Measurements from ENCODE around the gene CCDC183. TPM values are rescaled to one million over a fixed set of nuclear protein-coding genes. Genes with fewer than 3 reads are reported as not detected.

Gene CCDC183
- total RNA-seq, 2 donors from 2014 or later: 3.3 to 14.5 TPM

- Histone ChIP-seq H3K36me3 (replicated peaks in 1 of 2; ENCODE audit: insufficient read depth in 1 of 2, low read depth in 2 of 2) (no peaks in the 10 kb centered on the region), H3K4me3 (no peak overlapping the region), H3K4me1 (peaks cover 45% of the 10 kb centered on the region), H3K27ac (peak overlapping the region; percentile 64 to 84 (median 66)), H3K9me3 (no peaks in the 10 kb centered on the region), H3K27me3 (no peaks in the 10 kb centered on the region)
- 63 to 67% methylated on average over 15 to 23 of the region's 23 CpGs for WGBS, 2 donors
- no peak for ATAC-seq
- peak in 2 of 4 donors; percentile 2 to 49 for DNase-seq
- intact Hi-C loops (cut with DNase I): loop anchor here (10.0 kb wide), 1 partner anchor 94 kb away; the partner anchor contains the start of genes C8G and FBXW5
- TF ChIP-seq CTCF (IDR thresholded peaks at IDR 0.05) (no peak), POLR2A (IDR thresholded peaks at IDR 0.05) (no peak)
Observed at GRCh38 chr9:136850866-136851775, 55.0 kb downstream of the CCDC183 start.

DNA sequence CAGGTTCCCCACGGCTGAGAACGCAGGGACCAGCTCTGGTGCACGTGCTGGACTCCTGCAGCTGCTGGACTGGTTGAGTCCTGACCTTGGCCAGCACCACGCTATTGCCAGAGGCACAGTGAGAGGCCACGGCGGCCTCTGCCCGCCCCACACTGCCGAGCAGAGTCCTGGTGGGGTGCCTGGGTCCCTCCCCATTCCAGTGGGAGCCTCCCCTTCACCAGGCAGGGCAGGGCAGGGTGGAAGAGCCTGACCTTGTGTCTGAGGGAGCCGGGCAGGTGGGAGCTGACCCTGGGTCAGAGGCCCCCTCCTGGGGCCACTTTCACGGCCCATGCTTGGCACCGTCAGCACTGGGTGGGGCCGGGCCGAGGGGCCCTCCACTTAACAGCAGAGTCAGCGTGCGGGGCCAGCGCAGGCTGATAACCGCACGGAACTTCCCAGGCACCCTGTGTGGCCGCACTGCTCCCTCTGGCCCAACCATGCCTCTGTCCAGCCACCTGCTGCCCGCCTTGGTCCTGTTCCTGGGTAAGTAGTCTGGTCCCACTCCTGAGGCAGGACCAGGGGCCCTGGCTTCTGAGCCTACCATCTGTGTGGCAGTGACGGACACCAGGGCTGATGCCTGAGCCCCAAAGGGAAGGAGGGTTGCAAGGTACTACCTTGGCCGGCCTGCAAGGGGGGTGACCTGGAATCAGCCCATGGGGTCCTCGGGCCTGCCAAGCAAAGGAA lies 56.0 kb downstream of the CCDC183 start, which contains the start of gene MAMDC4:
MAMDC4 (plus strand) TSS at position 406 of the 723 bp plus-strand sequence; CDS start at position 477, 71 bp downstream.
- no peak for ATAC-seq
- WGBS, 2 donors: 42 to 80% methylated on average over 2 to 21 of the region's 23 CpGs

GRCh38 chr9:136852664-136853595 lies 56.8 kb downstream of the CCDC183 start:
- Histone ChIP-seq H3K36me3 (replicated peaks in 1 of 2; ENCODE audit: insufficient read depth in 1 of 2, low read depth in 2 of 2) (no peaks in the 10 kb centered on the region), H3K27me3 (no peaks in the 10 kb centered on the region), H3K4me3 (no peak overlapping the region), H3K9me3 (no peaks in the 10 kb centered on the region), H3K4me1 (peaks cover 50% of the 10 kb centered on the region), H3K27ac (peak overlapping the region in 3 of 4 donors; percentile 9 to 66 (median 64))
- peak in 2 of 4 donors; percentile 11 for DNase-seq
- WGBS, 2 donors: 82 to 93% methylated on average over 8 to 22 of the region's 29 CpGs
- TF ChIP-seq POLR2A (IDR thresholded peaks at IDR 0.05): no peak
- no peak for TF ChIP-seq CTCF (IDR thresholded peaks at IDR 0.05)
- no peak for ATAC-seq
- intact Hi-C loops (cut with DNase I): loop anchor here (10.0 kb wide), 1 partner anchor 92 kb away; the partner anchor contains the start of genes C8G and FBXW5

More for the DNA sequence above, 56.0 kb downstream of the CCDC183 start, which contains the start of gene MAMDC4:
- intact Hi-C loops (cut with DNase I): loop anchor here (10.0 kb wide), 1 partner anchor 93 kb away; the partner anchor contains the start of genes C8G and FBXW5
- Histone ChIP-seq H3K4me1 (peaks cover 45% of the 10 kb centered on the region), H3K36me3 (replicated peaks in 1 of 2; ENCODE audit: insufficient read depth in 1 of 2, low read depth in 2 of 2) (no peaks in the 10 kb centered on the region), H3K27ac (peak within 1 kb of the TSS; percentile 9 to 66 (median 64)), H3K27me3 (no peaks in the 10 kb centered on the region), H3K4me3 (no peak within 1 kb of the TSS), H3K9me3 (no peaks in the 10 kb centered on the region)
- TF ChIP-seq POLR2A (IDR thresholded peaks at IDR 0.05): no peak
- peak; percentile 68 to 86 (median 82) for DNase-seq

GRCh38 chr9:136853596-136854112 lies 57.5 kb downstream of the CCDC183 start:
- peaks cover 57% of the 10 kb centered on the region for H3K4me1 ChIP-seq
- H3K27ac ChIP-seq: no peak overlapping the region
- intact Hi-C loops (cut with DNase I): loop anchor here (10.0 kb wide), 1 partner anchor 91 kb away; the partner anchor contains the start of genes C8G and FBXW5
- TF ChIP-seq CTCF (IDR thresholded peaks at IDR 0.05) (no peak), POLR2A (IDR thresholded peaks at IDR 0.05) (no peak)
- H3K36me3 ChIP-seq (replicated peaks in 1 of 2; ENCODE audit: insufficient read depth in 1 of 2, low read depth in 2 of 2): no peaks in the 10 kb centered on the region
- 74 to 87% methylated on average over 10 to 16 of the region's 18 CpGs for WGBS, 2 donors
- ATAC-seq (no peak), DNase-seq (peak in 2 of 4 donors; percentile 13 to 16)
- H3K4me3 ChIP-seq: no peak overlapping the region
- H3K27me3 ChIP-seq: no peaks in the 10 kb centered on the region
- H3K9me3 ChIP-seq: no peaks in the 10 kb centered on the region

Measured in body of pancreas (tissue), 4 donors.